Islet precursor cell (in vitro differentiated cells): ENCODE measurements around the gene EPB41.

Source experiments
- DNase-seq: peaks from one replicate; pipeline ENCODE4 v3.0.0-alpha.2; 2018

Gene EPB41

GRCh38 chr1:28891256-28891655, 23.1 kb upstream of the EPB41 start:
- DNase-seq, result no peak

DNA sequence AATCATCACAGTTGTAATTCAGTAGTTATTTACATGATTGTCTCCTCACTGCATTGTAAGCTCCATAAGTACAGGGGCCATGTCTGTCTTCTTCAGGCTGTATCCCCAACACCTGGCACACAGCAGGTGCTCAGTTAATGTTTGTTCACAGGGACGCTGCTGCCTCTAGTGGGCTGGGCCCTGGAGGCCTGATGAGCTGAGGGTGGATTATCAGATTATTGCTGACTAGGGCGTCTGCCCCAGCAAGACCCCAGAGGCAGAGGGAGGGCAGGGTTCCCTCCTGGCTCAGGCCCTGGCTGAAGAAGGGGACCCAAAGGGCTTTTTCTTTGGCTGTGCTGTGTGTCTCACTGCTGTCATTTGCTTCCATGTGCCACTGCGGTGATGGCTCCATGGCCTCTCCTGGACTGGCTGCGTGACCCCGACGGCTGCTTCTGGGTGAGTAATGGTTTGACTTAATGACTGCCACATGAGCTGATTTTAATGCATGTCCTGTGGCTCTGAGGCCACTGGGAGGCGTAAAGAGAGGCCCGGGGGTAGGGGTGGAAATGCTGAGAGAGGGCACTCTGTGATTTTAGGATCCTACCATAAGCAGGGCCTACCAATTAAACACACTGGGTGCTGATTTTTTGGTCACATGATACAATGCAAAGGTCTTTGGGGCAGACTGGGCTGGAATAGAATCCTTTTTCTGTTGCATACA, 20.8 kb upstream of the EPB41 start:
- DNase-seq, result peak; percentile 80

- DNase-seq, result no peak
Measured at GRCh38 chr1:28894785-28895184, 19.6 kb upstream of the EPB41 start.

GRCh38 chr1:28895896-28896608, 18.3 kb upstream of the EPB41 start:
- DNase-seq, result no peak

- no peak for DNase-seq
Measured at GRCh38 chr1:28896609-28896986, 17.8 kb upstream of the EPB41 start.

DNA sequence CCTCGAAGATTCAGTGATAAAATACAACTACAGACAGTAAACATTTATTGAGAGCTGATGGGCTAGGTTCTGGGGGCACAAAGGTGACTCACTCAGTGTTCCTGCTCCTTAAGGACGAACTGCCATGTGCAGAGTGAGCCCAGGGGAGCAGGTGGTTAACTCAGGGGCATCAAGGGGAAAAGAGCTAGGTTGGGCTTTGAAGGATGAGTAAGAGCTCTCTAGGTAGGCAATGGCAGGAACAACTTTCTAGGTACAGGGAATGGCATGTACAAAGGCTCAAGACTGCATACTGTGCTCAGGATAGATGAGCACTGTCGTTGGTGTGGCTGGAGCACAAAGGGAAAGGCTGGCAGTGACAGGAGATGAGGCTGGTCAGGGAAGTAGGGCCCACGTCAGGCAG, 16.6 kb upstream of the EPB41 start:
- no peak for DNase-seq

DNA sequence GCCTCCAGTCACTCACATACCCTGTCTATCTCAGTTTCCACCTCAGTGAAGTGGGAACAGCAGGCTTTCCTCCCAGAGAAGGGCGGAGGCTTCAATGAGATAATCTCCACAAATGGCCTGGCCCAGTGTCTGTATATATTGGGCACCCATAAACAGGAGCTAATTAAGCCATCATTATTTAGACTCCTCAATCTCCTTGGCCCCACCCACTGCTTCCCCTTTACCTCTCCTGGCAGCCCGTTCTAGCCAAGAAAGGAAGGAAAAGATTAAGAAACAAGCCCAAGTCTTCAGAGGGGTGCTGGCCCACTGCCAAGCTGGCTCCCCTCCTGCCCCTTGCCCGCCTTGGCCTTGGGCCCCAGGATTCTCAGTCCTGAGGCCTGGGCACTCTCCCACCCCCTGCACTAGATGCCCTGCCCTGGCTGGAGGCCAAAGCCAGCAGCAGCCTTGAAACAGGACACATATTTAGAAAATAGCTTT, 15.9 kb upstream of the EPB41 start:
- DNase-seq, result no peak

DNA sequence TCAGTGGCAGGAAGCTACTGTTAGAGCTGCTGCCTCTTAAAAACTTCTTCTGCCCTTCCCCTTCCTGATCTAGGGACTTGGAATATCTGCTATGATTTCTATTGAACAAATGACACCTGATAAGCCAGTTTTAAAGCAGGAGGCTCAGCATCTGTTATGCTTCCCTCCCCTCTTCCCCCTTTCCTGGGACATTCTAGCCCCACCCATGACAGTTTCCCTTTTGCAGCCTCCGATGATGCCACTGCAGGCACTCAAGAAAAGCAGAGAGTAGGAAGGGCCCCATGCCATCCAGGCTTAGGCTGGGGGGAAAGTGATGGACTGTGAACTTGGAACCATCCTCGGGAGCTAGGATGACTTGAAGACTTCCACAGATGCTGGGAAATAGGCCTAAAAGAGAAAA, 15.1 kb upstream of the EPB41 start:
- DNase-seq, result no peak

DNA sequence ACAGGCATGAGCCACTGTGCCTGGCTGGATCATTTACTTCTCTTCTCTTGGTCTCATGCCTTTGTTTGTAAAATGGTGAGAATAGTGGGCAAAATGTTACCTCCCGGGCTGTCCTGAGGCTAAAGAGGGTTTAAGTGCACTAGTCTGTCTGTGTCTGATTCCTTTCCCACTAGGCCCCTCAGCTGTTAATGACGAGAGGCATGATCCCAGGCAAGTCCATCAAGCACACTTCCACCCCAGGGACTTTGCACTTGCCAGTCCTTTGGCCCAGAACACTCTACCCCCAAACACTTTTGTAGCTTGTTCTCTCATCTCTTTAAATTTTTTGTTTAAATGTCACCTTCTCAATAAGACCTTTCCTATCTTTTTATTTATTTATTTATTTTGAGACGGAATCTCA, 13.8 kb upstream of the EPB41 start:
- no peak for DNase-seq

- DNase-seq, result no peak
Measured at GRCh38 chr1:28902738-28903137, 11.6 kb upstream of the EPB41 start.

- DNase-seq, result no peak
Measured at GRCh38 chr1:28905921-28906666, 8.3 kb upstream of the EPB41 start.

DNA sequence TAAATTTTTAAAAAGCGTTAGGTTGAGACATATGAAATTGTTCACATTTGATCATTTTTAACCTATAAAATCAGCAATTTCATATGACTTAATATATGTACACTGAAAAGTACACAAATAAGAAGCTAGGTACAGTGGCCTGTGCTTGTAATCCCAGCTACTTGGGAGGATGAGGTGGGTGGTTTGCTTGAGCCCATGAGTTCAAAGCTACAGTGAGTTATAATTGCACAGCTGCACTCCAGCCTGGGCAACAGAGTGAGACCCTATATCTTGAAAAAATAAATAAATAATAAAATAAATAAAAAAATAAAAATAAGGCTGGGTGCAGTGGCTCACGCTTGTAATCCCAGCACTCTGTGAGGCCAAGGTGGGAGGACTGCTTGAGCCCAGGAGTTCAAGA, 5.2 kb upstream of the EPB41 start:
- no peak for DNase-seq

GRCh38 chr1:28910379-28911115, 3.8 kb upstream of the EPB41 start:
- no peak for DNase-seq

DNA sequence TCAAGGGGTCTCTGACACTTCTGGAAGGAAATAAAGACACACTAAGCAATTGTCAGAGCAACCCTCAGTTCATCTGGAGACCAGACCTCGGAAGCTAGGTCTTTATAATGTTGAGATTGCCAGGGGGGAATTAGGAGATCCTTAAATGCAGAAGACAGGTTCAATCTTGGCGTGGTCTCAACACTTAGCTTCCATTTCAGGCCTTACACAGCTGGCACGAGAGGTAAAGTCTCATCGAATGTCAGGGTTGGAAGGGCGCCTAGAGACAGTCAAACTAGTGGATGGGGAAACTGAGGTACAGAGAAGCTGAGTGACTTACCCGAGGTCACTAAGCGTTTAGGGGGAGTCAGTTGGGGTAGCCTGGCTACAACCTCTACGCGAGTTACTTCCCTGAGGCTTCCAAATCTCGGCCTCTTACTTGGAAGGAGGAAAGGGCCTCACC, 562 bp upstream of the EPB41 start:
- no peak for DNase-seq

DNA sequence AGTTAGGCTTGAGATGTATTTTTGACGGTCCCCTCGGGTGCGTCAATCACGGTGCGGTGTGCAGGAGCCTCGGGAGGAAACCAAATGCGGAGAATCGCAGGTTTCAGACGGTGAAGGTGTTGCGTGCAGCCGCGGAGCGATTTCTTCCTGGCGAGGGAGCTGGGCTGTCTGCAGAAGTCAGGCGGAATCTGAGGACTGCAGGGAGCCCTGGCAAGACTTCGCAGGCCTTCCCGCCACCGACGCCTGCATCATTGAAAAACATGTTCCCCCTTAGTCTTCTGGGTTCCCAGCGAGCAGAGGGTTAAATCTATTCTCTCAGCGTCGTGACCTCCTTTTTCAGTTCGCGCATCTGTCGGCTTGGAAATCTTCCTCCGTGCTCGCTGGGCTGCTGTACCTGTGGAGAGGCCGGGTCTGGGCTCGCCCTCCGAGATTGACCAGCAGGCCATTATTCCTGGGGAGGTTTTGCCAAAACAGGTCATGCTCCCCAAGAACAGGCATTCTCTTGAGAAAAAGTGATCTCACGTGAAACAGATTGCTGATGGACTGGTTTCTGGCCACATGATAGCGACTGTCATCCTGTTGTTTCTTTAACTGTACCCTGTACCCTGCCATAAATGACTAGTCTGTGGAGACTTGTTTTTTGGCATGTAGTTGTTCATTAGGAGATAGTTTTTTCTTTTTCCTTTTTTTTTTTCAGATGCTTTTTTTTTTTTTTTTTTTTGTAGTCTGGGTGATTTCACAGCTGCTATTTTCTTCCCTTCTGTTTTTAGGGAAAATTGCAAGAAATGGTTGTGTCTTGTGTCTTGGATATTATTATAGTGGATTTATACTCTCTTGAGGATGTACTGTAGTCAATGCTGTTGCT, 894 bp downstream of the EPB41 start:
- peak; percentile 72 for DNase-seq

- no peak for DNase-seq
Measured at GRCh38 chr1:28917757-28918118, 3.4 kb downstream of the EPB41 start.

DNA sequence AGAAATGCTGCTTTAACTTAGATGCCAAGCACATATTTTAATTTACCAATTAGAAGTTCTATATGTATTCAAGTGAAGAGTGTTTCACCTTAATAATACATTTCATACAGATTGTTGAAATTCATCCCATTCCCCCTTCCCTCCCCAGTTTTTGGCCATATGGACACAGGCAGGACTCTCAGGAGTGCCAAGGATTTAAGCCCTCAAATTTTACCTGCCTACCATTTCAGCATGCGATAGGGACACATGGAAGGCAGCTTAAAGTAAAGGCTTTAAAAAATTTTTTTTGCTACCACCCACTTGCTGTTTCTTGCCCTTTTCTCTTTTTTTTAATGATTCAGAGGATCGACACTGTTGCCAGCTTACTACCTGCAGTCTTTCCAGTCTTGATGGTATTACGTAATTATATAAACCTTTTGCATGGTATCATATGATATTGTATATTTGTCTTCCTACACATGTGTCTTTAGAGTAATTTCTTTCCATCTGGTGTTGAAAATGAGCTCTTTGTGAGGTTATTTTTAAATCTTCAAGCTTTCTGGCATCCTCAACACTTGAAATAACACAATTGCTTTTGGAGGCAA, 7.0 kb downstream of the EPB41 start:
- DNase-seq, result no peak

- no peak for DNase-seq
Measured at GRCh38 chr1:28925350-28925891, 11.1 kb downstream of the EPB41 start.

DNA sequence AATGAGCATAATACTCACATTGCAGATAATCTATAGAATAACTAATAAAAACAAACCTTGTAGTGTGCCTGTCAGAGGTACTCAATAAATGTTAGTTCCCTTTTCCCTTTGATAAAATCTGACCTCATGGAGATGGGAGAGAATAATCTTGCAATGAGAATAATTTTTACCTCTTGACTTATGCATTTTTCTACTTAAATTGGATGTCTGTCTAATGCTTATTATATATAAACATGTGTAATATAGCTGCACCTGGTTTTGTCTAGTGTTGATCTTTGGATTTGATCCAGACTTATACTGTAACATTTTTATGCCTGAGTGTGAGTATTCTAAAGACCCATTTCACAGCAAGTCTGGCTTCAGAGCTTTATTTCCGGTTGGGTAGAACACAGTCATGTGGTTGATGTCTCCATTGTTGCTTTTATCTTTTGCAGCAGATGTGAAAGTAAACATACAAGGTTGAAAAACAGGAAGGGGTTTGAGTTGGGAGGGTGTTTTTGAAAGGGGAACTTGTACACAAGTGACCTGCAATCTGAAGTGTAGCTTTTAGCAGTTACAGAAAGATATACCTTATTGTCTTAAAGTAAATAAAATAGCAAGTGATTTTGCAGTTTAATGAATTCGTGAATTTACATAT, 12.4 kb downstream of the EPB41 start:
- DNase-seq, result no peak

GRCh38 chr1:28927266-28927647, 12.9 kb downstream of the EPB41 start:
- DNase-seq, result no peak
